Neural progenitor cell (in vitro differentiated cells): ENCODE data around the gene BLCAP.

ENCODE experiments used
- CTCF ChIP-seq: fragments of 200-600 bp; sonication (generic); IDR thresholded peaks from 2 replicates; pipeline ENCODE4 v1.5.1; 2017; ENCODE audit warnings: antibody characterized with exemption, mild to moderate bottlenecking
- EZH2phosphoT487 ChIP-seq: fragments of 200-600 bp; sonication (generic); IDR thresholded peaks from 2 replicates; pipeline ENCODE4 v1.6.1; 2017; ENCODE audit warnings: antibody characterized with exemption

GRCh38 chr20:37541326-37541725 is 13.7 kb upstream of the BLCAP start:
- no peak for TF ChIP-seq CTCF
- TF ChIP-seq EZH2phosphoT487, result no peak
